ENCODE data around the gene CFAP100. TPM values are rescaled to one million over a fixed set of nuclear protein-coding genes. Genes with fewer than 3 reads are reported as not detected.

Gene CFAP100
- total and polyA plus RNA-seq, 10 of the 15 experiments (the other 5 are each of a cell fraction or from before 2014, with no cell fraction given) = 0.04 to 0.27 TPM; not detected in 8

GRCh38 chr3:126483321-126483761 lies 88.6 kb downstream of the CFAP100 start (continued):
- TF ChIP-seq CEBPZ (IDR thresholded peaks at IDR 0.05; ENCODE audit: low read depth, low read length) (no peak), IRF4 (IDR thresholded peaks at IDR 0.05; ENCODE audit: low read depth, low read length) (no peak), POLR2AphosphoS2 (IDR thresholded peaks at IDR 0.05; ENCODE audit: low read depth, low read length) (no peak), BACH1 (IDR thresholded peaks at IDR 0.05; ENCODE audit: borderline replicate concordance) (no peak), BRCA1 (IDR thresholded peaks at IDR 0.05; ENCODE audit: low read depth, low read length) (no peak)

- H3K9me3 ChIP-seq (replicated peaks; ENCODE audit: control insufficient read depth, insufficient read depth, low read length) = no peaks in the 10 kb centered on the region
- ATAC-seq (no peak), FAIRE-seq (no peak), DNase-seq (ENCODE audit: low read depth, low spot score) (no peak)
- H3K27me3 ChIP-seq (replicated peaks in 1 of 2; ENCODE audit: control insufficient read depth in 2 of 2, insufficient read depth in 2 of 2, low read length in 1 of 2) = no peaks in the 10 kb centered on the region
- H3K27ac ChIP-seq (ENCODE audit: control insufficient read depth, insufficient read depth) = no peak overlapping the region
- H3K4me3 ChIP-seq = no peak overlapping the region
- WGBS (ENCODE audit: insufficient coverage, insufficient replicate concordance, low lambda C conversion rate, missing lambda C conversion rate) = 18% methylated on average over 3 of the region's 3 CpGs
- ChIA-PET SMC1A (ENCODE audit: uncharacterized antibody, unreplicated experiment) (no interaction called here), CTCF (no interaction called here), POLR2A (no interaction called here), RAD21 (ENCODE audit: unreplicated experiment) (no interaction called here)
- no peaks in the 10 kb centered on the region for H3K4me1 ChIP-seq (ENCODE audit: control insufficient read depth, insufficient read depth, low read length)
- in situ Hi-C loops (cut with MboI) = no loop called here
- no peaks in the 10 kb centered on the region for H3K79me2 ChIP-seq (ENCODE audit: control insufficient read depth, insufficient read depth, low read length)
- intact Hi-C loops (cut with micrococcal nuclease; ENCODE audit: unreplicated experiment) = no loop called here
- no peaks in the 10 kb centered on the region for H3K36me3 ChIP-seq (ENCODE audit: control insufficient read depth in 2 of 2, insufficient read depth in 2 of 2, low read length in 1 of 2)
- TF ChIP-seq PAX5 (IDR thresholded peaks at IDR 0.05; ENCODE audit: borderline replicate concordance, low read depth, low read length) (no peak), USF1 (IDR thresholded peaks at IDR 0.05; ENCODE audit: borderline replicate concordance, extremely low read length, insufficient read depth, low read depth, low read length) (no peak), SKIL (IDR thresholded peaks at IDR 0.05; ENCODE audit: low read depth, poor library complexity, severe bottlenecking) (no peak), JUND (IDR thresholded peaks at IDR 0.05; ENCODE audit: low read depth, low read length) (no peak), GABPA (IDR thresholded peaks at IDR 0.05; ENCODE audit: low read depth) (no peak), NKRF (conservative IDR thresholded peaks at IDR 0.05) (no peak), NBN (IDR thresholded peaks at IDR 0.05) (no peak), SRF (IDR thresholded peaks at IDR 0.05; ENCODE audit: low read depth in 2 of 2, low read length in 2 of 2) (no peak), MEF2A (IDR thresholded peaks at IDR 0.05; ENCODE audit: insufficient read depth, low read depth, low read length) (no peak), HDAC2 (IDR thresholded peaks at IDR 0.05) (no peak)
- no peak overlapping the region for H2AFZ ChIP-seq (ENCODE audit: control insufficient read depth, low read depth, low read length)
- no TSS peak for BruUV-seq (replicated peaks)
- no peak overlapping the region for H3K4me2 ChIP-seq (ENCODE audit: control insufficient read depth, insufficient read depth)
- H4K20me1 ChIP-seq (ENCODE audit: control insufficient read depth, insufficient read depth) = no peaks in the 10 kb centered on the region
- no peak overlapping the region for H3K9ac ChIP-seq (ENCODE audit: control insufficient read depth, insufficient read depth, low read length)
Observed at GRCh38 chr3:126484148-126484547, 89.4 kb downstream of the CFAP100 start.

All from GM12878 (cell line).